SU-DHL-6 (cell line): Measurements from ENCODE around the gene BARD1.

Source experiments
- CTCF ChIP-seq: fragments of 200-600 bp; sonication (generic); IDR thresholded peaks from one replicate; pipeline ENCODE4 v1.5.1; 2017; ENCODE audit warnings: antibody characterized with exemption, mild to moderate bottlenecking, low read length, moderate library complexity; ENCODE audit not compliant: insufficient read depth, poor library complexity, severe bottlenecking
- EZH2phosphoT487 ChIP-seq: fragments of 200-600 bp; sonication (generic), shearing (Covaris generic); conservative IDR thresholded peaks from 2 replicates; pipeline ENCODE4 v1.6.1; 2018; ENCODE audit warnings: mild to moderate bottlenecking, antibody characterized with exemption, low read length, moderate library complexity, mixed read lengths

GRCh38 chr2:214801768-214802397, 7.6 kb downstream of the BARD1 start:
- no peak for TF ChIP-seq CTCF
- no peak for TF ChIP-seq EZH2phosphoT487
